Stimulated activated CD8-positive, alpha-beta memory T cell treated with anti-CD3 and anti-CD28 coated beads, Interleukin-2, amount 100 ng/mL, for 1 hour (primary cell): Measurements from ENCODE around the gene PLSCR4.

ENCODE experiments used
- DNase-seq, 2 donors: peaks; one replicate each; pipeline ENCODE4 v3.0.0-alpha.2; 2020; ENCODE audit warnings: low read depth in 2 of 2

Gene PLSCR4

GRCh38 chr3:146160964-146161662 lies 89.8 kb downstream of the PLSCR4 start, which contains the start of gene PLOD2:
PLOD2 (minus strand) TSS chr3:146161184; CDS start chr3:146160989, 195 bp downstream.
- no peak for DNase-seq

- DNase-seq: no peak
Measured at GRCh38 chr3:146160321-146160963, 90.5 kb downstream of the PLSCR4 start.

GRCh38 chr3:146159616-146160320 lies 91.1 kb downstream of the PLSCR4 start:
- DNase-seq: no peak

GRCh38 chr3:146159037-146159436 lies 91.9 kb downstream of the PLSCR4 start:
- no peak for DNase-seq

- no peak for DNase-seq
Measured at GRCh38 chr3:146157325-146158060, 93.4 kb downstream of the PLSCR4 start.

GRCh38 chr3:146156666-146157314 lies 94.1 kb downstream of the PLSCR4 start:
- DNase-seq: no peak

- no peak for DNase-seq
Measured at GRCh38 chr3:146156095-146156494, 94.8 kb downstream of the PLSCR4 start.

GRCh38 chr3:146154995-146155394 lies 95.9 kb downstream of the PLSCR4 start:
- no peak for DNase-seq

GRCh38 chr3:146154316-146154715 lies 96.6 kb downstream of the PLSCR4 start:
- DNase-seq: no peak

- DNase-seq: no peak
Measured at GRCh38 chr3:146153429-146153828, 97.5 kb downstream of the PLSCR4 start.

- no peak for DNase-seq
Measured at GRCh38 chr3:146152834-146153233, 98.1 kb downstream of the PLSCR4 start.

- DNase-seq: no peak
Measured at GRCh38 chr3:146148468-146148931, 102.4 kb downstream of the PLSCR4 start.

- DNase-seq: no peak
Measured at GRCh38 chr3:146145642-146146041, 105.3 kb downstream of the PLSCR4 start.

GRCh38 chr3:146142757-146143156 lies 108.1 kb downstream of the PLSCR4 start:
- DNase-seq: no peak
